ENCODE measurements around the gene RPL39L. TPM values are rescaled to one million over a fixed set of nuclear protein-coding genes. Genes with fewer than 3 reads are reported as not detected.
"Not testable (repeated sequence)": the region's sequence is repeated elsewhere in the genome, so short reads cannot be mapped to it uniquely, and the experiment has no call there.

Gene RPL39L
- total RNA-seq, 1 donor from 2014 or later, result 10.8 TPM

GRCh38 chr3:187136936-187137335 is 2.4 kb downstream of the RPL39L start:
- Histone ChIP-seq H3K27me3 (no peaks in the 10 kb centered on the region), H3K4me1 (peaks cover 10% of the 10 kb centered on the region), H3K27ac (no peak overlapping the region), H3K4me3 (no peak overlapping the region), H3K9me3 (no peaks in the 10 kb centered on the region), H3K36me3 (no peaks in the 10 kb centered on the region)
- no peak for DNase-seq (ENCODE audit: extremely low spot score in 2 of 2)
- intact Hi-C loops (cut with DNase I), result no loop called here
- TF ChIP-seq POLR2A (IDR thresholded peaks at IDR 0.05) (no peak), POLR2AphosphoS5 (IDR thresholded peaks at IDR 0.05; ENCODE audit: insufficient read depth in 1 of 2, low read depth in 1 of 2) (no peak)
- TF ChIP-seq, protein P1, sequence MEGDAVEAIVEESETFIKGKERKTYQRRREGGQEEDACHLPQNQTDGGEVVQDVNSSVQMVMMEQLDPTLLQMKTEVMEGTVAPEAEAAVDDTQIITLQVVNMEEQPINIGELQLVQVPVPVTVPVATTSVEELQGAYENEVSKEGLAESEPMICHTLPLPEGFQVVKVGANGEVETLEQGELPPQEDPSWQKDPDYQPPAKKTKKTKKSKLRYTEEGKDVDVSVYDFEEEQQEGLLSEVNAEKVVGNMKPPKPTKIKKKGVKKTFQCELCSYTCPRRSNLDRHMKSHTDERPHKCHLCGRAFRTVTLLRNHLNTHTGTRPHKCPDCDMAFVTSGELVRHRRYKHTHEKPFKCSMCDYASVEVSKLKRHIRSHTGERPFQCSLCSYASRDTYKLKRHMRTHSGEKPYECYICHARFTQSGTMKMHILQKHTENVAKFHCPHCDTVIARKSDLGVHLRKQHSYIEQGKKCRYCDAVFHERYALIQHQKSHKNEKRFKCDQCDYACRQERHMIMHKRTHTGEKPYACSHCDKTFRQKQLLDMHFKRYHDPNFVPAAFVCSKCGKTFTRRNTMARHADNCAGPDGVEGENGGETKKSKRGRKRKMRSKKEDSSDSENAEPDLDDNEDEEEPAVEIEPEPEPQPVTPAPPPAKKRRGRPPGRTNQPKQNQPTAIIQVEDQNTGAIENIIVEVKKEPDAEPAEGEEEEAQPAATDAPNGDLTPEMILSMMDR (IDR thresholded peaks at IDR 0.05), result no peak

- no peaks in the 10 kb centered on the region for H3K9me3 ChIP-seq
- no peak overlapping the region for H3K27ac ChIP-seq
- no peak overlapping the region for H3K4me3 ChIP-seq
- H3K36me3 ChIP-seq, result no peaks in the 10 kb centered on the region
- intact Hi-C loops (cut with DNase I), result no loop called here
- H3K27me3 ChIP-seq, result no peaks in the 10 kb centered on the region
- TF ChIP-seq, protein P1 (IDR thresholded peaks at IDR 0.05), result no peak
- TF ChIP-seq POLR2AphosphoS5 (IDR thresholded peaks at IDR 0.05; ENCODE audit: insufficient read depth in 1 of 2, low read depth in 1 of 2), result no peak
- no peak for TF ChIP-seq POLR2A (IDR thresholded peaks at IDR 0.05)
- peaks cover 10% of the 10 kb centered on the region for H3K4me1 ChIP-seq
- DNase-seq (ENCODE audit: extremely low spot score in 2 of 2), result no peak
Measured at GRCh38 chr3:187136337-187136736, 3.0 kb downstream of the RPL39L start.

GRCh38 chr3:187135172-187135690 is 4.1 kb downstream of the RPL39L start:
- H3K4me3 ChIP-seq; H3K9me3 ChIP-seq; intact Hi-C loops (cut with DNase I); H3K27me3 ChIP-seq; H3K27ac ChIP-seq; H3K36me3 ChIP-seq; DNase-seq (ENCODE audit: extremely low spot score in 2 of 2): not testable (repeated sequence)
- peaks cover 17% of the 10 kb centered on the region for H3K4me1 ChIP-seq

- H3K27me3 ChIP-seq; DNase-seq (ENCODE audit: extremely low spot score in 2 of 2); H3K4me3 ChIP-seq; intact Hi-C loops (cut with DNase I); H3K4me1 ChIP-seq; H3K36me3 ChIP-seq; H3K9me3 ChIP-seq; H3K27ac ChIP-seq: not testable (repeated sequence)
Measured at GRCh38 chr3:187133181-187133580, 6.1 kb downstream of the RPL39L start.

DNA sequence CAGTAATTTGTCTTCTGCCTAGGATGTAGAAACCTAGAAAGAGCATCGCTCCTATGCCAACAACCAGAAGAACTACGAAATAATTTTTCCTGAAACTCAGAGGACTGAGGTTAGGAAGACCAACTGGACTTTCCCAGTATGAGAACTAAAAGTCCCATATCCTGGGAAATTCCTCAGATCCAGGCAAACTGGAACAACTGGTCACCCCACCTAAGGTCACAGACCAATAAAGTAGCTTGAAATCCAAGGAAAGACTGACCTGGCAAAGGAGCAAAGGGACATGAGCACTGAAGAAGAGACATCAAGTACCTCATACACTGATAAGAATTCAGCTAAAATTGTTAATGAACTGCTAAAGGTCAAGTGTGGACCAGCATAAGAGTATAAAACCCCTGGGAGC is 6.6 kb downstream of the RPL39L start:
- Histone ChIP-seq H3K27ac (no peak overlapping the region), H3K4me3 (no peak overlapping the region), H3K36me3 (no peaks in the 10 kb centered on the region), H3K9me3 (no peaks in the 10 kb centered on the region), H3K27me3 (no peaks in the 10 kb centered on the region), H3K4me1 (peaks cover 7% of the 10 kb centered on the region)
- TF ChIP-seq POLR2A (IDR thresholded peaks at IDR 0.05) (no peak), POLR2AphosphoS5 (IDR thresholded peaks at IDR 0.05; ENCODE audit: insufficient read depth in 1 of 2, low read depth in 1 of 2) (no peak)
- TF ChIP-seq, protein P1 (IDR thresholded peaks at IDR 0.05), result no peak
- intact Hi-C loops (cut with DNase I), result no loop called here
- no peak for DNase-seq (ENCODE audit: extremely low spot score in 2 of 2)

- no peak for DNase-seq (ENCODE audit: extremely low spot score in 2 of 2)
- Histone ChIP-seq H3K36me3 (no peaks in the 10 kb centered on the region), H3K4me3 (no peak overlapping the region), H3K27me3 (no peaks in the 10 kb centered on the region), H3K9me3 (no peaks in the 10 kb centered on the region), H3K27ac (no peak overlapping the region), H3K4me1 (peaks cover 7% of the 10 kb centered on the region)
- intact Hi-C loops (cut with DNase I), result no loop called here
- TF ChIP-seq POLR2A (IDR thresholded peaks at IDR 0.05), result no peak
- TF ChIP-seq POLR2AphosphoS5 (IDR thresholded peaks at IDR 0.05; ENCODE audit: insufficient read depth in 1 of 2, low read depth in 1 of 2), result no peak
- TF ChIP-seq, protein P1 (IDR thresholded peaks at IDR 0.05), result no peak
Measured at GRCh38 chr3:187131981-187132380, 7.3 kb downstream of the RPL39L start.
